Measurements from ENCODE around the gene NDUFB10.
"Not testable (repeated sequence)": the region's sequence is repeated elsewhere in the genome, so short reads cannot be mapped to it uniquely, and the experiment has no call there.

- not testable (repeated sequence) for TF ChIP-seq CTCF, POLR2A (IDR thresholded peaks at IDR 0.05)
These were observed 19.5 kb upstream of the NDUFB10 start for GRCh38 chr16:1939833-1940232.

All from body of pancreas (tissue), 4 donors.